Pulmonary artery endothelial cell (primary cell): ENCODE data around the gene H6PD. TPM values are rescaled to one million over a fixed set of nuclear protein-coding genes. Genes with fewer than 3 reads are reported as not detected.

Source experiments
- DNase-seq: peaks from one replicate; pipeline ENCODE4 v3.0.0-alpha.2; 2011; ENCODE audit warnings: low read depth, low spot score
- total RNA-seq: library from RNA; depleted of rRNA; stranded (reverse); fragments of >200 nt; gene quantifications from 2 replicates; pipeline ENCODE4 v1.2.3, GENCODE V29; 2014

H6PD gene
- total RNA-seq, 1 donor from 2014 or later = 23.2 TPM

- no peak for DNase-seq
Measured at GRCh38 chr1:9278116-9278515, 43.5 kb downstream of the H6PD start.

GRCh38 chr1:9278585-9279153, 44.1 kb downstream of the H6PD start:
- DNase-seq = no peak

GRCh38 chr1:9279172-9279840, 44.7 kb downstream of the H6PD start:
- no peak for DNase-seq

- DNase-seq = no peak
Measured at GRCh38 chr1:9280015-9280860, 45.7 kb downstream of the H6PD start.

GRCh38 chr1:9281071-9281827, 46.7 kb downstream of the H6PD start:
- DNase-seq = no peak

- DNase-seq = no peak
Measured at GRCh38 chr1:9281908-9282695, 47.5 kb downstream of the H6PD start.

GRCh38 chr1:9282696-9282955, 48.1 kb downstream of the H6PD start:
- DNase-seq = no peak

GRCh38 chr1:9284061-9284460, 49.5 kb downstream of the H6PD start:
- no peak for DNase-seq

- no peak for DNase-seq
Measured at GRCh38 chr1:9286556-9286955, 52.0 kb downstream of the H6PD start.

- no peak for DNase-seq
Measured at GRCh38 chr1:9289090-9289534, 54.5 kb downstream of the H6PD start.

GRCh38 chr1:9289711-9290485, 55.3 kb downstream of the H6PD start:
- DNase-seq = no peak

GRCh38 chr1:9291914-9292360, 57.4 kb downstream of the H6PD start:
- no peak for DNase-seq

GRCh38 chr1:9292361-9293240, 58.0 kb downstream of the H6PD start, which contains the start of gene SPSB1:
TSS of gene SPSB1 (plus strand) at chr1:9292894. CDS start at chr1:9355892, 62,998 bp downstream.
- no peak for DNase-seq

- DNase-seq = no peak
Measured at GRCh38 chr1:9293241-9293532, 58.6 kb downstream of the H6PD start.

GRCh38 chr1:9293533-9294404, 59.2 kb downstream of the H6PD start:
- DNase-seq = no peak

- no peak for DNase-seq
Measured at GRCh38 chr1:9294405-9294773, 59.8 kb downstream of the H6PD start.

- no peak for DNase-seq
Measured at GRCh38 chr1:9294910-9295636, 60.5 kb downstream of the H6PD start.

- DNase-seq = no peak
Measured at GRCh38 chr1:9295884-9296283, 61.3 kb downstream of the H6PD start.
